Right cardiac atrium (tissue), 5 donors: Measurements from ENCODE around the gene VARS2. TPM values are rescaled to one million over a fixed set of nuclear protein-coding genes. Genes with fewer than 3 reads are reported as not detected.

Experiments
- ATAC-seq, 2 donors: fragments of 200-7000 bp; cut with Tn5 transposase; one replicate each; pipeline versions ENCODE4 v1.8.0 to v1.9.1; 2020; ENCODE audit warnings: moderate library complexity in 2 of 2, mild to moderate bottlenecking in 1 of 2
- DNase-seq, 3 donors: peaks; one replicate each; pipeline ENCODE4 v3.0.0-alpha.2; 2020
- H3K27ac ChIP-seq: one replicate; pipeline ENCODE4 v1.5.1; 2013; ENCODE audit warnings: mild to moderate bottlenecking, low read length, control low read depth, moderate library complexity
- H3K27me3 ChIP-seq: one replicate; pipeline ENCODE4 v1.6.1; 2013; ENCODE audit not compliant: control insufficient read depth, insufficient read depth
- H3K4me1 ChIP-seq: one replicate; pipeline ENCODE4 v1.6.1; 2013; ENCODE audit warnings: low read length; ENCODE audit not compliant: control insufficient read depth, insufficient read depth
- H3K4me3 ChIP-seq: one replicate; pipeline ENCODE4 v1.5.1; 2013; ENCODE audit warnings: low read length, control low read depth
- H3K9me3 ChIP-seq: one replicate; pipeline ENCODE4 v1.6.1; 2013; ENCODE audit warnings: low read length; ENCODE audit not compliant: control insufficient read depth
- WGBS: extraction: QIAGEN DNeasy Blood & Tissue Kit; methylation state at CpG from one replicate; pipeline ENCODE4 v1.1.7; 2013; 5-methylcytosine and 5-hydroxymethylcytosine counted together
- intact Hi-C, 4 donors: fragments of 100-400 bp; cut with DNase I; formaldehyde crosslinking; loops; one replicate each; pipeline versions ENCODE4 v1.11.0 to v1.14.0; 2022 to 2023
- polyA plus RNA-seq: library from polyadenylated mRNA; stranded (reverse); fragments of 200-250 nt; gene quantifications from one replicate; pipeline ENCODE4 v1.2.3, GENCODE V29; 2013
- total RNA-seq, 4 donors: library from RNA; stranded (reverse); fragmentation: NEBNext Ultra II Directional; extraction: Animal tissue kit (Norgen Biotek cat#: 25700); gene quantifications; one replicate each; pipeline ENCODE4 v1.2.1, GENCODE V29; 2021
- donor health status: healthy with polysubstance abuse.
- donor health status: DM: no; HTN: yes; CAD: no.
- donor health status: DM: no; HTN: no; CAD: no.
- donor health status: DM: no; HTN: yes; CAD: no; lungs with severe emphysema.
- donor health status: DM: yes; HTN: yes; CAD: no.

The VARS2 gene
- total and polyA plus RNA-seq, 5 donors = 14.2 to 20.8 (median 15.1) TPM

GRCh38 chr6:30931272-30931671 is 17.2 kb downstream of the VARS2 start:
- H3K4me1 ChIP-seq = no peaks in the 10 kb centered on the region
- H3K27me3 ChIP-seq = no peaks in the 10 kb centered on the region
- WGBS = 63% methylated on average over 8 of the region's 8 CpGs
- no peaks in the 10 kb centered on the region for H3K9me3 ChIP-seq
- ATAC-seq (no peak), DNase-seq (no peak)
- no peak overlapping the region for H3K4me3 ChIP-seq
- intact Hi-C loops = no loop called here
- no peak overlapping the region for H3K27ac ChIP-seq

DNA sequence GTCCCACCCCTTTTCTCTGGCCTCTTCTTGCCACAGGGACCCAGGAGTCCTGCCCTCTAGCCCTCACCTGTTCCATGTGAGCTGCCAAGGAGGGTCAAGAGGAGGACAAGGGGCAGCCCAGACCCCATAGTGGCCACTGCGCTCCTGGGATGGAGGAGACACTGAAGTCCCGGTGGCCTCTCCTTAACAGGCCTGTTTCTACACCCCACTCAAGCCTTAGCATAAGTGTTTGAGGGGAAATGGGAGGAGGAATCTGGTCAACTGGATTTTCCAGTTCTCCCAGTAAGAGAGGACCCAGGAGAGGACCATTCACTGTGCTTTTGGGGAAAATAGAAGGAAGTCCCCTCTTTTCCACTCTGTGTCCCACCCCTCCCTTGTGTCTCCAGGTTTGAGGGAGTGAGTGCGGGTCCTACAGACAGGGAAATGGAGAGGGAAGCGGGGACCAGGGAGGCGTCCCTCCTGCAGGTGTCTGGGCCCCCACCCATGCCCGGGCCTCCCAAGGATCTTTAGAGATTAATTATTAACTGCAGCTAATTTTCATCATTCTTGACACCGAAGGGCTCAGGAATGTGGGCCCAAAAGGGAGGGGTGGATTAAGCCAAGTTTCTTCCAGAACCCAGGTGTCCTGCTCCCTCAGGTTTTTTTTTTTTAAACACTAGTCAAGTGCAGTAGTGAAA is 18.1 kb downstream of the VARS2 start, which contains the start of gene SFTA2:
Gene SFTA2, minus strand, starts transcription at position 202 of the 677 bp plus-strand sequence. Its CDS starts 74 bp downstream, at position 128.
- DNase-seq (no peak), ATAC-seq (no peak)
- intact Hi-C loops = no loop called here
- Histone ChIP-seq H3K27ac (no peak within 1 kb of the TSS), H3K27me3 (no peaks in the 10 kb centered on the region), H3K9me3 (no peaks in the 10 kb centered on the region), H3K4me1 (no peaks in the 10 kb centered on the region), H3K4me3 (no peak within 1 kb of the TSS)
- WGBS = 92% methylated on average over 7 of the region's 7 CpGs

- Histone ChIP-seq H3K27me3 (no peaks in the 10 kb centered on the region), H3K9me3 (no peaks in the 10 kb centered on the region), H3K4me3 (no peak overlapping the region), H3K27ac (no peak overlapping the region), H3K4me1 (no peaks in the 10 kb centered on the region)
- ATAC-seq = no peak
- DNase-seq = no peak
- WGBS = 75% methylated on average over 6 of the region's 6 CpGs
- intact Hi-C loops = no loop called here
Observed at GRCh38 chr6:30932665-30933365, 18.8 kb downstream of the VARS2 start.

- H3K27ac ChIP-seq = no peak overlapping the region
- no peak for ATAC-seq
- H3K4me1 ChIP-seq = no peaks in the 10 kb centered on the region
- no peak overlapping the region for H3K4me3 ChIP-seq
- DNase-seq = no peak
- H3K9me3 ChIP-seq = no peaks in the 10 kb centered on the region
- WGBS = 27% methylated on average over 3 of the region's 3 CpGs
- intact Hi-C loops = no loop called here
- no peaks in the 10 kb centered on the region for H3K27me3 ChIP-seq
Observed at GRCh38 chr6:30935018-30935417, 21.0 kb downstream of the VARS2 start.

GRCh38 chr6:30937265-30937664 is 23.2 kb downstream of the VARS2 start:
- H3K4me3 ChIP-seq = no peak overlapping the region
- intact Hi-C loops = no loop called here
- WGBS = 73% methylated on average over 6 of the region's 6 CpGs
- no peak for DNase-seq
- no peaks in the 10 kb centered on the region for H3K27me3 ChIP-seq
- no peaks in the 10 kb centered on the region for H3K9me3 ChIP-seq
- no peak for ATAC-seq
- H3K4me1 ChIP-seq = no peaks in the 10 kb centered on the region
- H3K27ac ChIP-seq = no peak overlapping the region

DNA sequence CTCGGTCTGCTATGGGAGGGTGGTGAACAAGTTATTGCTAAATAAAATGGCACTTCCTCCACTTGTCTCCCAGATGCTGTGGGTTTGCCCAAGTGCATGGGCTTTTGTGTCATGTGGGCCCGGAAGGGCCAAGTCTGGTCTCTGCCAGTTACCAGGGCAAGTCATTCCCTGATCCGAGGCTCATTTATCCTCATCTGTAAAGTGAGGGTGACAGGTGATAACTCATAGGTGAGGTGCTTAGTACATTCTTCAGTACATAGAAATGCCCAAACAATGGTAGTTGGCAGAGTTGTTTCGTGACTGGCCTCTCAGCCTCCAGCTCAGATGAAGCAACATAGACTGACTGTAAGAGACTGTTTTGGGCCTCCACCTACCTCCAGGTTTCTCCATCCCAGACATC is 24.7 kb downstream of the VARS2 start:
- DNase-seq (no peak), ATAC-seq (no peak)
- Histone ChIP-seq H3K4me1 (peaks cover 5% of the 10 kb centered on the region), H3K27me3 (no peaks in the 10 kb centered on the region), H3K9me3 (no peaks in the 10 kb centered on the region), H3K27ac (no peak overlapping the region), H3K4me3 (no peak overlapping the region)
- WGBS = 73% methylated on average over 4 of the region's 4 CpGs
- intact Hi-C loops = no loop called here

DNA sequence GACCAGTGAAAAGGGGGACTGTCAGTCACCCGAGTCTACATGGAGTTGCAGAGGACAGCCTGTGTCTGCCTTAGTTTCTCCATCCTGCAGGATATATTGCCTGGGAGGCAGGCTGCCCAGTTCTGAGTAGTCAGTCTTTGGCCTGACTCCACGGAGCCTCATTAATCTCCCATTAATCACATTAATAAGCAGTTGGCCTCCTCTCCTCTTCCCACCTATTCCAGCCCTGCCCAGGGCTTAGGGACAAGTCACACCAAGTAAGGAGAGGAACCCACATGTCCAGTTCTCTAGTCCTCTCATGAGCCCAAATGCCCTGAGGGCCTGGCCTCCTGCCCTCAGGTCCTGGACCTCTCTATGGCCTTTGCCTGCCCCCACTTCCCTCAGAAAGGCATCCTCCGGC is 25.4 kb downstream of the VARS2 start:
- Histone ChIP-seq H3K4me1 (peaks cover 5% of the 10 kb centered on the region), H3K4me3 (no peak overlapping the region), H3K9me3 (no peaks in the 10 kb centered on the region), H3K27me3 (no peaks in the 10 kb centered on the region), H3K27ac (no peak overlapping the region)
- ATAC-seq = no peak
- DNase-seq = no peak
- 60% methylated on average over 3 of the region's 3 CpGs for WGBS
- intact Hi-C loops = no loop called here

DNA sequence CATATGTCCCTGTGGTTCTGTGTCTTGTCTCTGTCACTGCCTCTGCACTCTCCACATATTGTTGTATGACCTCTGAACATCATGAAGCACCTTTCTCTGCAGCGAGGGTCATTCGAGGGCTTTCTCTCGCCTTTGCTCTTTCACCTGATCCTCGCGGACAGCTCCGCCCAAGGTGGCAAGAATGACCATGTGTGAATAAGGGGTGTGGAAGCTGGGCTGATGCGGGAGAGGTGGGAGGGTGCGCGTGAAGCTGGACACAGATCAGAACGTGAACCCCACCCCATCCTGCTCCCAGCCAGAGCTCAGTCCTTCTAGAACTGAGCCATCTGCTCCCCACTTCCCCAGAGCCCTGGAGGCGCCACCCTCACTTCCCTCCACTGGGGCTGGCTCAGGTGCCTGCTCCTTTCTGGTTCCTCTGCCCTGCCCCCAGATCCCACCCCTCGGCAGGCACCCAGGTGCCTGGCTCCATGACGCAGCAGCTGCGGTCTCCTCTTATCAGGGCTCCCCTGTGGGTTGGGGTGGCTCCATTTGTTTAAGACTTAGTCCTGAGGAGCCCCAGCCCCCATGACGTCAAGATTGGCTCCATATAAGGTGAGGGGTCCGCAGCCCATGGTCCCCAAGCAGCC is 26.4 kb downstream of the VARS2 start, which contains the start of gene MUCL3:
Gene MUCL3, plus strand, starts transcription at position 613 of the 626 bp plus-strand sequence. CDS start 27 bp downstream, outside the sequence.
- no peaks in the 10 kb centered on the region for H3K27me3 ChIP-seq
- ATAC-seq = no peak

DNA sequence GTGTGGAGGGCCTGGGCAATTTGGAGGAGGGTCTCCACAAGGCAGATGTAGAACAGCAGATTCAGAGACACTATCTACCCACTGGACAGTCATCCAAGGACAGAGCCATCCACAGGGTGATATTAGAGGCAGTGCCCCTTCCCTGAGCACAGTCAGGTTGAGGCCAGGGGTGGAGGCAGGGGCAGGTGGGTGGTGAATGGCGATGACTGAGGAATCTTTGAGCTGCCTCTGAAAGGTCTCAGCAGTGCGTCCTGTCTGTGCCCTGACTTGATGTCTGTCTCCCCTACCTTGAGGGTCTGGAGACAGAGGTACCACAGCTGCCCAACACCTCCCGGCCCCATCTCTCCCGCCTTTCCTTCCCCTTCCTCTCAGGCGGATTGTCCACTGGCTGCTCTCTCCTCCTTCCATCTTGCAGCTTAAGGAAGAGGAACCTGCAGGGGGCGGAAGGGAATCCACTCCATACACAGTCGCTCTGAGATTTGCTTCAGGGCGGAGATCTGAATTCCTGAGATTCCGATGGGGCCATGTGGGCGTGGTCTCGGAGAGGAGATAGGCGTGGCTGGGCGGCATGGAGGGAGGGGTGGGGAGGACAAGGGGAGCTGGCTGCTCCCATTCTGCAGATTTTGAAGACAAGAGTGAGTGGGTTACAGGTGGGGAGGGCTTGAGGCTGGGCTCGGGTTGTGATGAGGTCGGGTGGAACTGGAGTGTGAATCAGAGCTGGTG is 28.5 kb downstream of the VARS2 start:
- peak; percentile 83 to 88 (median 85) for DNase-seq

More for the DNA sequence above, 26.4 kb downstream of the VARS2 start, which contains the start of gene MUCL3:
- 60% methylated on average over 16 of the region's 16 CpGs for WGBS
- no peak for DNase-seq
- Histone ChIP-seq H3K9me3 (no peaks in the 10 kb centered on the region), H3K27ac (no peak within 1 kb of the TSS), H3K4me1 (peaks cover 5% of the 10 kb centered on the region), H3K4me3 (no peak within 1 kb of the TSS)
- intact Hi-C loops = no loop called here

DNA sequence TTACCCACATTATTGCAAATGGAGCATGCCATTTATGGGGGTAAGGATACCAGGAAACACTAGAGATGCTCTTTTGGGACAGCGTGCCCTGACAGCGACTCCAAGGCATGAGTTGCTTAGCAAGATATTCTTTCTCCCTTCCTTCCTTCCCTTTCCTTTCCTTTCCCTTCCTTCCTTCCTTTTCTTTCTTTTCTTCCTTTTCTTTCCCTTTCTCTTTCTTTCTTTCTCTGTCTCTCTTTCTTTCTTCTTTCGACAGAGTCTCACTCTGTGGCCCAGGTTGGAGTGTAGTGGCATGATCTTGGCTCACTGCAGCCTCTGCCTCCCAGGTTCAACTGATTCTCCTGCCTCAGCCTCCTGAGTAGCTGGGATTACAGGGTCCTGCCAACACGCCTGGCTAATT is 30.0 kb downstream of the VARS2 start:
- intact Hi-C loops = no loop called here
- no peaks in the 10 kb centered on the region for H3K9me3 ChIP-seq
- no peak for DNase-seq
- no peaks in the 10 kb centered on the region for H3K27me3 ChIP-seq
- H3K27ac ChIP-seq = no peak overlapping the region
- WGBS = 91% methylated on average over 4 of the region's 4 CpGs
- ATAC-seq = no peak
- H3K4me1 ChIP-seq = peaks cover 5% of the 10 kb centered on the region
- H3K4me3 ChIP-seq = no peak overlapping the region

More for the DNA sequence above, 28.5 kb downstream of the VARS2 start:
- Histone ChIP-seq H3K9me3 (no peaks in the 10 kb centered on the region), H3K4me3 (no peak overlapping the region), H3K27ac (no peak overlapping the region), H3K4me1 (peaks cover 5% of the 10 kb centered on the region), H3K27me3 (no peaks in the 10 kb centered on the region)
- intact Hi-C loops = no loop called here
- WGBS = 12% methylated on average over 15 of the region's 15 CpGs
- ATAC-seq = peak; percentile 81 to 91
